ENCODE measurements around the gene ITGB1.

DNA sequence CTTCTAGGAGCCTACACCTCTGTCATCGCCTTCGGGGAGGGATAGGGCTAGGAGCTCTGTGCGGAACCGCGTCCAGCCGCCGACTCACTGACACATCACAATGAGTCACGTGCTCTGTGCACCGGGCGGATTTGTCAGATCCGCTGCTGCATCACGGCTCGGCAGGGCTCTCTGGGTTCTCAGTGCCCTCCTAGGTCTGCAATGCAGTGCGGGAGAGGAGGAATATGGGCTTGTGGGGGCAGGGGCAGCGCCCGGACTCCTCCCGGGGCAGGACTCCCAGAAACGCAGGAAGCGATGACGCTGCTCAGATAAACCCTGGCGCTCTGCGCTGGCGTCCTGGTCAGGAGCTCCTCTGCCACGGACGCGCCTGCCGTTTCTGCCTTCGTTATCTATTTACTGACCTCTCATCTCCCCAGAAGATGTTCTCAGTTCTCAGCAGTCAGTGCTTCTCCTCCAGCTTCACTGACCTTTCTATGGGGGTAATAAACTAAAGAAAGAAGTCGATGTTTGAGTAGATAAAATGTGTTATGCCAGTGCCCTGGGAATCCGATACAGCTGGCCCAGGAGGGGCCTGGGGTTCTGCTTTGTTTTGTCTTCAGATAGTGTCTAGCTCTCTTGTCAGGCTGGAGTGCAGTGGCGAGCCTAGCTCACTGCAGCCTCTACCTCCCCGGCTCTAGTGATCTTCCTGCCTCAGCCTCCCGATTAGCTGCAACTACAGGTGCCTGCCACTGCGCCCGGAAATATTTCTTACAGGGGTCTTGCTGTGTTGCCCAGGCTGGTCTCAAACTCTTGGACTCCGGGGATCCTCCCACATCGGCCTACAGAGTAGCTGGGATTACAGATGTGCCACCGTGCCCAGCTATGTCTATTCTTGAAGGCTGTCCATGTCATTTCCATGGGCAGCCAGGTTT lies 22.8 kb upstream of the ITGB1 start:
- no peak for TF ChIP-seq CTCF (conservative IDR thresholded peaks at IDR 0.05 in 1 of 2, IDR thresholded peaks at IDR 0.05 in 1 of 2; ENCODE audit: extremely low read depth in 1 of 2, insufficient read depth in 1 of 2, low read depth in 1 of 2, low read length in 2 of 2)
- TF ChIP-seq EZH2 (IDR thresholded peaks at IDR 0.05; ENCODE audit: borderline replicate concordance, low read length) = no peak

Data from mammary epithelial cell (primary cell).